Keratinocyte (primary cell): Measurements from ENCODE around the gene ZNF195. TPM values are rescaled to one million over a fixed set of nuclear protein-coding genes. Genes with fewer than 3 reads are reported as not detected.
"Not testable (repeated sequence)": the region's sequence is repeated elsewhere in the genome, so short reads cannot be mapped to it uniquely, and the experiment has no call there.

Source experiments
- DNase-seq: peaks from one replicate; pipeline ENCODE4 v3.0.0-alpha.2; 2011; ENCODE audit warnings: low read depth, missing footprints, low spot score
- FAIRE-seq: peaks from 2 replicates; lab custom pipeline; 2011; peaks lifted over from hg19 to GRCh38; lab: Jason Lieb, UNC
- H2AFZ ChIP-seq: 2 replicates; pipeline ENCODE4 v1.6.0; 2012; ENCODE audit warnings: low read length, control low read depth, inconsistent platforms; ENCODE audit not compliant: control insufficient read depth
- H3K27ac ChIP-seq: 2 replicates; pipeline ENCODE4 v1.5.1; 2011; ENCODE audit warnings: low read length; ENCODE audit not compliant: control insufficient read depth, insufficient read depth
- H3K27me3 ChIP-seq: 3 replicates; pipeline ENCODE4 v1.6.0; 2011; ENCODE audit warnings: low read length; ENCODE audit not compliant: control insufficient read depth, insufficient read depth; ENCODE audit errors: extremely low read depth
- H3K36me3 ChIP-seq, 2 experiments: 2 replicates in 1 of 2; 3 replicates in 1 of 2; pipeline ENCODE4 v1.5.1; 2011; ENCODE audit warnings: low read length in 2 of 2, mild to moderate bottlenecking in 1 of 2; ENCODE audit not compliant: control insufficient read depth in 2 of 2, insufficient read depth in 2 of 2; ENCODE audit errors: extremely low read depth in 1 of 2
- H3K4me1 ChIP-seq: 3 replicates; pipeline ENCODE4 v1.5.1; 2011; ENCODE audit warnings: low read length; ENCODE audit not compliant: control insufficient read depth, insufficient read depth; ENCODE audit errors: extremely low read depth
- H3K4me2 ChIP-seq: 3 replicates; pipeline ENCODE4 v1.6.0; 2011; ENCODE audit warnings: low read depth, low read length; ENCODE audit not compliant: control insufficient read depth, insufficient read depth; ENCODE audit errors: extremely low read depth
- H3K4me3 ChIP-seq, 3 experiments: fragments of 200-600 bp in 1 of 3; sonication (generic) in 1 of 3; 2 replicates in 2 of 3; 3 replicates in 1 of 3; pipeline ENCODE4 v1.5.1; 2011 to 2016; ENCODE audit warnings: low read length in 3 of 3, mild to moderate bottlenecking in 3 of 3, control low read depth in 2 of 3, inconsistent platforms in 1 of 3, low read depth in 1 of 3, mixed read lengths in 1 of 3, mixed run types in 1 of 3, moderate library complexity in 1 of 3; ENCODE audit not compliant: control insufficient read depth in 2 of 3, insufficient read depth in 2 of 3; ENCODE audit errors: extremely low read depth in 1 of 3
- H3K79me2 ChIP-seq: 2 replicates; pipeline ENCODE4 v1.6.0; 2012; ENCODE audit warnings: low read length; ENCODE audit not compliant: control insufficient read depth, insufficient read depth
- H3K9ac ChIP-seq: 3 replicates; pipeline ENCODE4 v1.6.0; 2011; ENCODE audit warnings: low read length; ENCODE audit not compliant: control insufficient read depth, insufficient read depth; ENCODE audit errors: extremely low read depth
- H3K9me1 ChIP-seq: 3 replicates; pipeline ENCODE4 v1.6.0; 2011; ENCODE audit warnings: low read length; ENCODE audit not compliant: control insufficient read depth, insufficient read depth; ENCODE audit errors: extremely low read depth
- H3K9me3 ChIP-seq: 2 replicates; pipeline ENCODE4 v1.5.1; 2012; ENCODE audit warnings: low read depth, low read length; ENCODE audit not compliant: control insufficient read depth
- H4K20me1 ChIP-seq: 3 replicates; pipeline ENCODE4 v1.6.0; 2011; ENCODE audit warnings: low read length; ENCODE audit not compliant: control insufficient read depth, insufficient read depth; ENCODE audit errors: extremely low read depth
- dilution Hi-C: fragments of 300-500 bp; cut with MboI; formaldehyde crosslinking; loops from one replicate; pipeline ENCODE4 v1.7.0; 2020; ENCODE audit warnings: low sequenced_read_pairs; ENCODE audit not compliant: extremely low pct_ligation_motif_present
- polyA plus RNA-seq, 5 experiments: library from polyadenylated mRNA; depleted of rRNA in 3 of 5; stranded (reverse) in 3 of 5; stranded (forward) in 1 of 5; unstranded in 1 of 5; fragments of >200 nt; gene quantifications; 1 replicate in 1 of 5; 2 replicates in 3 of 5; 3 replicates in 1 of 5; pipeline versions ENCODE4 v1.2.1 to v1.2.3, GENCODE V29; 2011 to 2012; ENCODE audit warnings: missing spikeins in 2 of 5, low read depth in 1 of 5, low replicate concordance in 1 of 5
- TF ChIP-seq, protein P1 (sequence below), 3 experiments: IDR thresholded peaks in 1 of 3; conservative IDR thresholded peaks in 1 of 3; optimal IDR thresholded peaks in 1 of 3; 2 replicates in 2 of 3; 3 replicates in 1 of 3; pipeline versions ENCODE3 to v1.5.1; 2011; ENCODE audit warnings: low read length in 3 of 3, mild to moderate bottlenecking in 3 of 3, moderate library complexity in 2 of 3, control low read depth in 1 of 3, inconsistent platforms in 1 of 3; ENCODE audit not compliant: insufficient read depth in 2 of 3; ENCODE audit errors: extremely low read depth in 1 of 3

Gene ZNF195
- polyA plus RNA-seq, 1 donor (not counting 4 experiments of a cell fraction or from before 2014, with no cell fraction given) = 27.4 TPM

DNA sequence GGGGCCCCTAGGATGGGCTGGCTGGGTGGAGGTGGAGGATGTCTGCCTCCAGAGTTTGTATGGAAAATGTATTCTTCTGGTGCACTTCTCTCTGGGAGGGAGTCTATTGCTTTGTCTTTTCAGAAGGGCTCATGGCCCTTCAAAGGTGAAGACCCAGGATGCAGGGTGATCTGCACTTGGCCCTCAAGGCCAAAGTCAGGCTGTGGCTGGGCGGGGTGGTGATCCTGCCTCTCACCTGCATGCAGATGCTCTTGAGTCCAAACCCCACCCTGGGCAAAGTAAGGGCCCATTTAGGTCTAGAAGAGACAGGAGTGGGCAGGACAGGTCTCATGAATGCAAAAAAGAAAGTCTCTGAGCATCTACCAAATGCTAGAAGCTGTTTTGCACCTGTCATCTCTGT is 40.5 kb upstream of the ZNF195 start:
- H3K4me1 ChIP-seq, FAIRE-seq, H3K79me2 ChIP-seq, H3K4me2 ChIP-seq, H3K9ac ChIP-seq, H3K9me3 ChIP-seq, H3K27me3 ChIP-seq, H3K4me3 ChIP-seq, H3K36me3 ChIP-seq, H3K27ac ChIP-seq, dilution Hi-C loops, DNase-seq, H2AFZ ChIP-seq, H4K20me1 ChIP-seq, H3K9me1 ChIP-seq: not testable (repeated sequence)

DNA sequence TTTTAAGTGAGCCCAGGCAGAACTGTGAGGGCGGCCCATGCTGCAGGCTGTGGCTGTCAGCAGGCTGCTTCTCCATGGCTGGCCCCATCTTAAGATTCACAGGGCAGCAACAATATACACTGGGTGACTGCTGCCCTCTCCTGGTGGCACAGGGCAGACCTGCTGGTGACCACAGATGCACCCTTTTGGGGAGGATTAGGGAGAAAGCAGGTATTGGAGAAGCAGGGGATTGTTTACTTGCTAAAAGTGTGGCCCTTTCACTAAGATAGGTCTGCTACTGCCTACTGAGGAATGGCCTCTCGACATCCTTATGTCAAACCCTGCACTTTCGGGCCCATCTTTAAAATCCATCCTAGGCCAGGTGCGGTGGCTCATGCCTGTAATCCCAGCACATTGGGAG is 38.1 kb upstream of the ZNF195 start:
- H3K27me3 ChIP-seq, DNase-seq: not testable (repeated sequence)

DNA sequence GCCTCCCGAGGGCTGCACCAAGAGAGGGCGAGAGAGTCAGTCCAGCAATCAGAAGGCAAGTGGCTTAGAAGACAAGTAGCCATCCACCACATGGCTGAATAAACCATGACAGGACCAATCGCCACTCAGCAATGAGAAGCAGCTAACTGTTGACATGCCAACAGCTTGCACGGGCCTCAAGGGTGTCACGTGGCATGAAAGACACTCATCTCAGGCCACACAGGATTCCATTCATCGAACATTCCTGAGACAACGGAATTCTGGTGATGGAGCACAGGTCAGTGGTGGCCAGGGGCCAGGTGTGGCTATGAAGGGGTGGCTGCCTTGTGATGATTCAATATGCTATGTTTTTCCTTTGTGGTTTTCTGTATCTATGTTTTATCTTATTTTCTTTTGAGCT is 36.4 kb upstream of the ZNF195 start:
- H3K9me1 ChIP-seq, H3K4me3 ChIP-seq, H2AFZ ChIP-seq, H3K36me3 ChIP-seq, H3K4me2 ChIP-seq, DNase-seq, H3K79me2 ChIP-seq, FAIRE-seq, dilution Hi-C loops, H3K9me3 ChIP-seq, H4K20me1 ChIP-seq, H3K4me1 ChIP-seq, H3K27ac ChIP-seq, H3K27me3 ChIP-seq, H3K9ac ChIP-seq: not testable (repeated sequence)

More for the DNA sequence above, 38.1 kb upstream of the ZNF195 start:
- H3K9me1 ChIP-seq, FAIRE-seq, H3K36me3 ChIP-seq, H3K4me3 ChIP-seq, H3K9ac ChIP-seq, H3K9me3 ChIP-seq, H3K27ac ChIP-seq, H3K4me2 ChIP-seq, H2AFZ ChIP-seq, dilution Hi-C loops, H3K79me2 ChIP-seq, H4K20me1 ChIP-seq, H3K4me1 ChIP-seq: not testable (repeated sequence)
- TF ChIP-seq, protein P1, sequence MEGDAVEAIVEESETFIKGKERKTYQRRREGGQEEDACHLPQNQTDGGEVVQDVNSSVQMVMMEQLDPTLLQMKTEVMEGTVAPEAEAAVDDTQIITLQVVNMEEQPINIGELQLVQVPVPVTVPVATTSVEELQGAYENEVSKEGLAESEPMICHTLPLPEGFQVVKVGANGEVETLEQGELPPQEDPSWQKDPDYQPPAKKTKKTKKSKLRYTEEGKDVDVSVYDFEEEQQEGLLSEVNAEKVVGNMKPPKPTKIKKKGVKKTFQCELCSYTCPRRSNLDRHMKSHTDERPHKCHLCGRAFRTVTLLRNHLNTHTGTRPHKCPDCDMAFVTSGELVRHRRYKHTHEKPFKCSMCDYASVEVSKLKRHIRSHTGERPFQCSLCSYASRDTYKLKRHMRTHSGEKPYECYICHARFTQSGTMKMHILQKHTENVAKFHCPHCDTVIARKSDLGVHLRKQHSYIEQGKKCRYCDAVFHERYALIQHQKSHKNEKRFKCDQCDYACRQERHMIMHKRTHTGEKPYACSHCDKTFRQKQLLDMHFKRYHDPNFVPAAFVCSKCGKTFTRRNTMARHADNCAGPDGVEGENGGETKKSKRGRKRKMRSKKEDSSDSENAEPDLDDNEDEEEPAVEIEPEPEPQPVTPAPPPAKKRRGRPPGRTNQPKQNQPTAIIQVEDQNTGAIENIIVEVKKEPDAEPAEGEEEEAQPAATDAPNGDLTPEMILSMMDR (optimal IDR thresholded peaks at IDR 0.05 in 1 of 3, IDR thresholded peaks at IDR 0.05 in 1 of 3, conservative IDR thresholded peaks at IDR 0.05 in 1 of 3; ENCODE audit: extremely low read depth in 1 of 3, insufficient read depth in 2 of 3, low read length in 3 of 3) = peak; percentile 33 to 53 (median 33)

DNA sequence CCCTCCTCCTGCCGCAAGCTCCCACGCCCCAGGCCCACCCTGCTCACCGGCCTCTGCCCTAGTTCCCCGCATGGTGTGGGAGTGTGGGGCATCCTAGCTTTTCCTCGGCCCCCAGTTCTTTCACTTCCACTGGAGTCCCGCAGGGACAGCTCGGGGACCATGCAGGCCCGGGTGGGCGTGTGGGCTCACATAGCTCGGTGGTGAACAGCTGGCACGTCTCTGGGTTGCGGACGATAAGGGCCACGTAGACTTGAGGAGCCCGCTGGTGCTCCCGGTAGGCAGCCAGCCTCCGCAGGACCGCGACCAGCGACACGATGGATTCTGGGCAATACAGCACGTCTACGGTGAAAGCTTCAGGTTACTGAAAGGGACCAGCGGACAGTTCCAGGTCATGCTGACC is 34.7 kb upstream of the ZNF195 start:
- H3K9ac ChIP-seq, dilution Hi-C loops, H3K79me2 ChIP-seq, H2AFZ ChIP-seq, H3K4me2 ChIP-seq, H4K20me1 ChIP-seq, FAIRE-seq, DNase-seq, H3K27me3 ChIP-seq, H3K9me3 ChIP-seq, H3K9me1 ChIP-seq, H3K36me3 ChIP-seq, H3K27ac ChIP-seq, H3K4me1 ChIP-seq, H3K4me3 ChIP-seq: not testable (repeated sequence)
